HCT116 (cell line): Measurements from ENCODE around the gene KRTAP5-5. TPM values are rescaled to one million over a fixed set of nuclear protein-coding genes. Genes with fewer than 3 reads are reported as not detected.

Source experiments
- ATAC-seq: fragments of 200-7000 bp; cut with Tn5 transposase; 2 replicates; pipeline ENCODE4 v1.9.1; 2020; ENCODE audit warnings: mild to moderate bottlenecking, moderate library complexity
- BruUV-seq: library from RNA; stranded (reverse); fragments of 400-500 nt; replicated peaks from 2 replicates; lab custom pipeline; 2021; lab: Mats Ljungman, UMichigan
- CTCF ChIA-PET: fragments of 300-600 bp; sonication (Branson Sonifier 250); formaldehyde crosslinking; loops from one replicate; lab custom pipeline; 2021; ENCODE audit warnings: antibody characterized with exemption; lab: Charles Lee
- POLR2A ChIA-PET: fragments of 300-600, 350-600 bp; sonication (Branson Sonifier 250); formaldehyde crosslinking; loops from one replicate; lab custom pipeline; 2021; ENCODE audit warnings: antibody characterized with exemption; lab: Charles Lee
- RAD21 ChIA-PET, 2 experiments: fragments of 300-600 bp; sonication (Branson Sonifier 250); formaldehyde crosslinking; loops; one replicate each; lab custom pipeline; 2023; ENCODE audit warnings: low total read pairs in 2 of 2; ENCODE audit not compliant: uncharacterized antibody in 2 of 2, unreplicated experiment in 2 of 2, low non-redundant PET in 1 of 2; lab: Charles Lee
- DNase-seq: peaks from one replicate; pipeline ENCODE4 v3.0.0-alpha.2; 2010; ENCODE audit warnings: low read depth, low spot score
- H2AFZ ChIP-seq: fragments of 200-600 bp; shearing (Covaris generic), sonication (generic); 2 replicates; pipeline ENCODE4 v1.6.1; 2017; ENCODE audit warnings: low read depth, mixed run types, mixed read lengths, antibody characterized with exemption, low read length; ENCODE audit not compliant: poor library complexity, severe bottlenecking
- H3K27ac ChIP-seq: 2 replicates; pipeline ENCODE4 v1.5.1; 2012; ENCODE audit warnings: low read depth, low read length
- H3K27me3 ChIP-seq: fragments of 200-600 bp; sonication (generic); 2 replicates; pipeline ENCODE4 v1.6.1; 2016; ENCODE audit warnings: mixed run types, low read length, mixed read lengths; ENCODE audit not compliant: insufficient read depth
- H3K36me3 ChIP-seq, 2 experiments: fragments of 200-500 bp in 1 of 2; fragments of 200-600 bp in 1 of 2; sonication (Bioruptor generic) in 1 of 2; sonication (generic) in 1 of 2; 2 replicates each; pipeline versions ENCODE4 v1.5.1 to v1.6.1; 2014 to 2016; ENCODE audit warnings: low read length in 2 of 2, inconsistent platforms in 1 of 2, mixed read lengths in 1 of 2, mixed run types in 1 of 2; ENCODE audit not compliant: insufficient read depth in 2 of 2, control insufficient read depth in 1 of 2
- H3K4me1 ChIP-seq, 2 experiments: fragments of 200-600 bp in 1 of 2; sonication (generic) in 1 of 2; 2 replicates each; pipeline versions ENCODE4 v1.5.1 to v1.6.1; 2012 to 2017; ENCODE audit warnings: low read length in 2 of 2, inconsistent platforms in 1 of 2, mild to moderate bottlenecking in 1 of 2, mixed read lengths in 1 of 2, mixed run types in 1 of 2, moderate library complexity in 1 of 2; ENCODE audit not compliant: insufficient read depth in 2 of 2, control insufficient read depth in 1 of 2
- H3K4me2 ChIP-seq: fragments of 200-600 bp; sonication (generic); 2 replicates; pipeline ENCODE4 v1.6.1; 2017; ENCODE audit warnings: mixed run types, low read length, mixed read lengths
- H3K4me3 ChIP-seq, 2 experiments: fragments of 200-600 bp in 1 of 2; sonication (generic) in 1 of 2; replicated peaks in 1 of 2; 2 replicates each; pipeline ENCODE4 v1.5.1; 2011 to 2016; ENCODE audit warnings: low read length in 2 of 2, control low read depth in 1 of 2, low read depth in 1 of 2, mild to moderate bottlenecking in 1 of 2, mixed read lengths in 1 of 2, mixed run types in 1 of 2
- H3K79me2 ChIP-seq: fragments of 200-600 bp; sonication (generic); 2 replicates; pipeline ENCODE4 v1.6.1; 2017; ENCODE audit warnings: mild to moderate bottlenecking, mixed run types, low read length, moderate library complexity, mixed read lengths; ENCODE audit not compliant: insufficient read depth
- H3K9ac ChIP-seq: fragments of 200-600 bp; sonication (generic); 2 replicates; pipeline ENCODE4 v1.6.1; 2016; ENCODE audit warnings: low read length, mixed read lengths
- H3K9me2 ChIP-seq: fragments of 200-600 bp; sonication (generic), shearing (Covaris generic); 2 replicates; pipeline ENCODE4 v1.6.1; 2017; ENCODE audit warnings: mixed run types, mild to moderate bottlenecking, moderate library complexity; ENCODE audit not compliant: insufficient read depth
- H3K9me3 ChIP-seq, 2 experiments: fragments of 200-500 bp in 1 of 2; fragments of 200-600 bp in 1 of 2; sonication (Bioruptor generic) in 1 of 2; sonication (generic) in 1 of 2; 2 replicates each; pipeline ENCODE4 v1.6.1; 2014 to 2017; ENCODE audit warnings: low read length in 2 of 2, mixed read lengths in 2 of 2, inconsistent platforms in 1 of 2, low read depth in 1 of 2, mild to moderate bottlenecking in 1 of 2, mixed run types in 1 of 2, moderate library complexity in 1 of 2; ENCODE audit not compliant: control insufficient read depth in 1 of 2, insufficient read depth in 1 of 2
- H4K20me1 ChIP-seq: fragments of 200-600 bp; sonication (generic), shearing (Covaris generic); 2 replicates; pipeline ENCODE4 v1.6.1; 2017; ENCODE audit warnings: mixed run types, mild to moderate bottlenecking, moderate library complexity; ENCODE audit not compliant: insufficient read depth
- CBX3 ChIP-seq: IDR thresholded peaks from 2 replicates; pipeline ENCODE4 v1.6.1; 2012; ENCODE audit warnings: low read depth
- CEBPB ChIP-seq: IDR thresholded peaks from 2 replicates; pipeline ENCODE4 v1.6.1; 2012; ENCODE audit warnings: low read depth
- EGR1 ChIP-seq: IDR thresholded peaks from 2 replicates; pipeline ENCODE4 v1.6.1; 2012; ENCODE audit warnings: low read depth
- EZH2 ChIP-seq: fragments of 200-600 bp; sonication (generic); IDR thresholded peaks from 2 replicates; pipeline ENCODE4 v1.6.1; 2017; ENCODE audit warnings: antibody characterized with exemption, mixed run types
- EZH2phosphoT487 ChIP-seq: fragments of 200-600 bp; IDR thresholded peaks from 2 replicates; pipeline ENCODE4 v1.6.1; 2018; ENCODE audit warnings: antibody characterized with exemption, borderline replicate concordance
- FOSL1 ChIP-seq: IDR thresholded peaks from 2 replicates; pipeline ENCODE4 v1.6.1; 2012; ENCODE audit warnings: low read depth
- JUND ChIP-seq: IDR thresholded peaks from 2 replicates; pipeline ENCODE4 v1.6.1; 2012
- POLR2A ChIP-seq: IDR thresholded peaks from 2 replicates; pipeline ENCODE4 v1.7.0; 2011; ENCODE audit warnings: borderline replicate concordance; ENCODE audit not compliant: insufficient read depth, insufficient read length; ENCODE audit errors: extremely low read depth
- POLR2AphosphoS5 ChIP-seq: IDR thresholded peaks from 2 replicates; pipeline ENCODE4 v1.6.1; 2011; ENCODE audit warnings: mild to moderate bottlenecking, low read depth, low read length, moderate library complexity
- RAD21 ChIP-seq: IDR thresholded peaks from 2 replicates; pipeline ENCODE4 v1.6.1; 2012; ENCODE audit warnings: low read depth, mild to moderate bottlenecking
- SIN3A ChIP-seq: IDR thresholded peaks from 2 replicates; pipeline ENCODE4 v1.6.1; 2012; ENCODE audit warnings: low read depth
- SP1 ChIP-seq: IDR thresholded peaks from 2 replicates; pipeline ENCODE4 v1.6.1; 2012; ENCODE audit warnings: low read depth
- SRF ChIP-seq: IDR thresholded peaks from 2 replicates; pipeline ENCODE4 v1.6.1; 2012; ENCODE audit warnings: low read depth
- TCF7L2 ChIP-seq: IDR thresholded peaks from 2 replicates; pipeline ENCODE4 v1.7.0; 2011; ENCODE audit warnings: borderline replicate concordance, inconsistent platforms; ENCODE audit not compliant: insufficient read depth, insufficient read length; ENCODE audit errors: extremely low read depth
- YY1 ChIP-seq: IDR thresholded peaks from 2 replicates; pipeline ENCODE4 v1.6.1; 2011; ENCODE audit warnings: low read length, low read depth, moderate library complexity, mild to moderate bottlenecking; ENCODE audit not compliant: insufficient replicate concordance; ENCODE audit errors: extremely low read depth
- intact Hi-C: fragments of 100-400 bp; cut with micrococcal nuclease; formaldehyde crosslinking; loops from 2 replicates; pipeline ENCODE4 v1.10.0; 2022
- total RNA-seq: library from RNA; stranded (reverse); gene quantifications from one replicate; pipeline ENCODE4 v1.2.1, GENCODE V29; 2021; ENCODE audit not compliant: unreplicated experiment
- TF ChIP-seq, protein P1 (sequence below): IDR thresholded peaks from 2 replicates; pipeline ENCODE4 v1.6.1; 2012
- TF ChIP-seq, protein P2 (sequence below): IDR thresholded peaks from 2 replicates; pipeline ENCODE4 v1.6.1; 2011; ENCODE audit warnings: mild to moderate bottlenecking, low read length, moderate library complexity; ENCODE audit not compliant: insufficient replicate concordance; ENCODE audit errors: extremely low read depth
- TF ChIP-seq, protein P3 (sequence below): IDR thresholded peaks from 2 replicates; pipeline ENCODE4 v1.6.1; 2012
- TF ChIP-seq, protein P4 (sequence below): IDR thresholded peaks from 2 replicates; pipeline ENCODE4 v1.6.1; 2012; ENCODE audit warnings: low read depth

Gene KRTAP5-5
- total RNA-seq, 1 experiment from 2014 or later: not detected

DNA sequence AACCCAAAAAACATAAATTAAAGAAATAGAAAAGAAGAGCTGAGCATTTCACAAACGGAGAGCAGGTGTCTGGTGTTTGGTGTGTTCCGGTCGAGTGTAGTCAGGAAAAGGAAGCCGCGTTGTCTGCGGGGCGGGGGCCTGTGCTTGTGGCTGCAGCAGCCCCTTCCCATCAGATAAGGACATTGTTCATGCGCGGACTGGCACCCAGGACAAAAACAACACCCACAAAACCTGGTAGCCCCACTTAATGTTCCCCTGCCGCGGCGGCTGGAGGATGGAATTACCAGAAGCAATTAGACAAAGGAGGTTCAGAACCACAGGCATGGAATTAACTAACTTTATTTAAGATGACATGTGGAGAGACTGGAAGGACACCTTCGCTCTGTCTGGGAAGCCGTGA, 29.9 kb downstream of the KRTAP5-5 start:
- Histone ChIP-seq H3K9me3 (no peaks in the 10 kb centered on the region), H3K27me3 (no peaks in the 10 kb centered on the region), H2AFZ (no peak overlapping the region), H3K27ac (no peak overlapping the region), H3K4me1 (no peaks in the 10 kb centered on the region), H3K4me3 (no peak overlapping the region), H3K9me2 (no peaks in the 10 kb centered on the region), H3K4me2 (no peak overlapping the region), H4K20me1 (no peaks in the 10 kb centered on the region), H3K79me2 (no peaks in the 10 kb centered on the region), H3K36me3 (no peaks in the 10 kb centered on the region), H3K9ac (no peak overlapping the region)
- intact Hi-C loops: no loop called here
- ChIA-PET POLR2A (no interaction called here), CTCF (no interaction called here), RAD21 (no interaction called here)
- no peak for ATAC-seq
- TF ChIP-seq EGR1 (no peak), CBX3 (no peak), POLR2A (no peak), SP1 (no peak), EZH2phosphoT487 (no peak), RAD21 (no peak), POLR2AphosphoS5 (no peak), TCF7L2 (no peak), SIN3A (no peak), JUND (no peak), EZH2 (no peak), YY1 (no peak), CEBPB (no peak), FOSL1 (no peak), SRF (no peak)
- TF ChIP-seq, protein P1, sequence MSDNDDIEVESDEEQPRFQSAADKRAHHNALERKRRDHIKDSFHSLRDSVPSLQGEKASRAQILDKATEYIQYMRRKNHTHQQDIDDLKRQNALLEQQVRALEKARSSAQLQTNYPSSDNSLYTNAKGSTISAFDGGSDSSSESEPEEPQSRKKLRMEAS: no peak
- TF ChIP-seq, protein P2, sequence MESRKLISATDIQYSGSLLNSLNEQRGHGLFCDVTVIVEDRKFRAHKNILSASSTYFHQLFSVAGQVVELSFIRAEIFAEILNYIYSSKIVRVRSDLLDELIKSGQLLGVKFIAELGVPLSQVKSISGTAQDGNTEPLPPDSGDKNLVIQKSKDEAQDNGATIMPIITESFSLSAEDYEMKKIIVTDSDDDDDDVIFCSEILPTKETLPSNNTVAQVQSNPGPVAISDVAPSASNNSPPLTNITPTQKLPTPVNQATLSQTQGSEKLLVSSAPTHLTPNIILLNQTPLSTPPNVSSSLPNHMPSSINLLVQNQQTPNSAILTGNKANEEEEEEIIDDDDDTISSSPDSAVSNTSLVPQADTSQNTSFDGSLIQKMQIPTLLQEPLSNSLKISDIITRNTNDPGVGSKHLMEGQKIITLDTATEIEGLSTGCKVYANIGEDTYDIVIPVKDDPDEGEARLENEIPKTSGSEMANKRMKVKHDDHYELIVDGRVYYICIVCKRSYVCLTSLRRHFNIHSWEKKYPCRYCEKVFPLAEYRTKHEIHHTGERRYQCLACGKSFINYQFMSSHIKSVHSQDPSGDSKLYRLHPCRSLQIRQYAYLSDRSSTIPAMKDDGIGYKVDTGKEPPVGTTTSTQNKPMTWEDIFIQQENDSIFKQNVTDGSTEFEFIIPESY: no peak
- TF ChIP-seq, protein P3, sequence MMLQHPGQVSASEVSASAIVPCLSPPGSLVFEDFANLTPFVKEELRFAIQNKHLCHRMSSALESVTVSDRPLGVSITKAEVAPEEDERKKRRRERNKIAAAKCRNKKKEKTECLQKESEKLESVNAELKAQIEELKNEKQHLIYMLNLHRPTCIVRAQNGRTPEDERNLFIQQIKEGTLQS: no peak
- TF ChIP-seq, protein P4, sequence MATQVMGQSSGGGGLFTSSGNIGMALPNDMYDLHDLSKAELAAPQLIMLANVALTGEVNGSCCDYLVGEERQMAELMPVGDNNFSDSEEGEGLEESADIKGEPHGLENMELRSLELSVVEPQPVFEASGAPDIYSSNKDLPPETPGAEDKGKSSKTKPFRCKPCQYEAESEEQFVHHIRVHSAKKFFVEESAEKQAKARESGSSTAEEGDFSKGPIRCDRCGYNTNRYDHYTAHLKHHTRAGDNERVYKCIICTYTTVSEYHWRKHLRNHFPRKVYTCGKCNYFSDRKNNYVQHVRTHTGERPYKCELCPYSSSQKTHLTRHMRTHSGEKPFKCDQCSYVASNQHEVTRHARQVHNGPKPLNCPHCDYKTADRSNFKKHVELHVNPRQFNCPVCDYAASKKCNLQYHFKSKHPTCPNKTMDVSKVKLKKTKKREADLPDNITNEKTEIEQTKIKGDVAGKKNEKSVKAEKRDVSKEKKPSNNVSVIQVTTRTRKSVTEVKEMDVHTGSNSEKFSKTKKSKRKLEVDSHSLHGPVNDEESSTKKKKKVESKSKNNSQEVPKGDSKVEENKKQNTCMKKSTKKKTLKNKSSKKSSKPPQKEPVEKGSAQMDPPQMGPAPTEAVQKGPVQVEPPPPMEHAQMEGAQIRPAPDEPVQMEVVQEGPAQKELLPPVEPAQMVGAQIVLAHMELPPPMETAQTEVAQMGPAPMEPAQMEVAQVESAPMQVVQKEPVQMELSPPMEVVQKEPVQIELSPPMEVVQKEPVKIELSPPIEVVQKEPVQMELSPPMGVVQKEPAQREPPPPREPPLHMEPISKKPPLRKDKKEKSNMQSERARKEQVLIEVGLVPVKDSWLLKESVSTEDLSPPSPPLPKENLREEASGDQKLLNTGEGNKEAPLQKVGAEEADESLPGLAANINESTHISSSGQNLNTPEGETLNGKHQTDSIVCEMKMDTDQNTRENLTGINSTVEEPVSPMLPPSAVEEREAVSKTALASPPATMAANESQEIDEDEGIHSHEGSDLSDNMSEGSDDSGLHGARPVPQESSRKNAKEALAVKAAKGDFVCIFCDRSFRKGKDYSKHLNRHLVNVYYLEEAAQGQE: no peak
- no peak for DNase-seq
- BruUV-seq: no TSS peak
